Neural progenitor cell (in vitro differentiated cells): ENCODE measurements around the gene ZBTB5.

Source experiments
- CTCF ChIP-seq: fragments of 200-600 bp; sonication (generic); IDR thresholded peaks from 2 replicates; pipeline ENCODE4 v1.5.1; 2017; ENCODE audit warnings: antibody characterized with exemption, mild to moderate bottlenecking
- EZH2 ChIP-seq: fragments of 200-600 bp; sonication (generic); IDR thresholded peaks from 2 replicates; pipeline ENCODE4 v1.6.1; 2017; ENCODE audit warnings: antibody characterized with exemption, mild to moderate bottlenecking, moderate library complexity
- EZH2phosphoT487 ChIP-seq: fragments of 200-600 bp; sonication (generic); IDR thresholded peaks from 2 replicates; pipeline ENCODE4 v1.6.1; 2017; ENCODE audit warnings: antibody characterized with exemption

- TF ChIP-seq CTCF (no peak), EZH2phosphoT487 (no peak), EZH2 (no peak)
These were observed 59.9 kb downstream of the ZBTB5 start for GRCh38 chr9:37405350-37405749.
